Right renal pelvis (tissue), 4 donors: Measurements from ENCODE around the gene USP53. TPM values are rescaled to one million over a fixed set of nuclear protein-coding genes. Genes with fewer than 3 reads are reported as not detected.
"Not testable (repeated sequence)": the region's sequence is repeated elsewhere in the genome, so short reads cannot be mapped to it uniquely, and the experiment has no call there.

Experiments
- DNase-seq, 4 donors: peaks; one replicate each; pipeline ENCODE4 v3.0.0-alpha.2; 2013; ENCODE audit warnings: low read depth in 4 of 4, low spot score in 3 of 4, missing footprints in 1 of 4
- polyA plus RNA-seq, 4 donors: library from polyadenylated mRNA; unstranded; fragments of 120-200 nt; gene quantifications; one replicate each; pipeline ENCODE4 v1.2.1, GENCODE V29; 2013; ENCODE audit not compliant: insufficient read length in 4 of 4

The USP53 gene
- polyA plus RNA-seq, result 10 to 100 TPM; 37.7 to 55.8 (median 39.6) TPM

- peak; percentile 92 to 96 (median 95) for DNase-seq
Measured at GRCh38 chr4:119212234-119212963, at the start of gene USP53. USP53 (plus strand) TSS chr4:119212713; CDS start chr4:119239760, 27,047 bp downstream.

- no peak for DNase-seq
Measured at GRCh38 chr4:119165767-119166166, 46.7 kb upstream of the USP53 start.

GRCh38 chr4:119170195-119170594, 42.3 kb upstream of the USP53 start:
- no peak for DNase-seq

- no peak for DNase-seq
Measured at GRCh38 chr4:119172223-119172622, 40.3 kb upstream of the USP53 start.

- DNase-seq, result not testable (repeated sequence)
Measured at GRCh38 chr4:119173729-119174361, 38.7 kb upstream of the USP53 start.

GRCh38 chr4:119179011-119179410, 33.5 kb upstream of the USP53 start:
- no peak for DNase-seq

GRCh38 chr4:119184128-119184527, 28.4 kb upstream of the USP53 start:
- DNase-seq, result no peak

- no peak for DNase-seq
Measured at GRCh38 chr4:119189638-119190037, 22.9 kb upstream of the USP53 start.

GRCh38 chr4:119190354-119190753, 22.2 kb upstream of the USP53 start:
- no peak for DNase-seq

GRCh38 chr4:119191505-119191904, 21.0 kb upstream of the USP53 start:
- DNase-seq, result no peak

- DNase-seq, result no peak
Measured at GRCh38 chr4:119197772-119198212, 14.7 kb upstream of the USP53 start.

- no peak for DNase-seq
Measured at GRCh38 chr4:119204916-119205315, 7.6 kb upstream of the USP53 start.

GRCh38 chr4:119205690-119206089, 6.8 kb upstream of the USP53 start:
- DNase-seq, result no peak

- no peak for DNase-seq
Measured at GRCh38 chr4:119206178-119206577, 6.3 kb upstream of the USP53 start.

- no peak for DNase-seq
Measured at GRCh38 chr4:119207051-119207450, 5.5 kb upstream of the USP53 start.

GRCh38 chr4:119209077-119209476, 3.4 kb upstream of the USP53 start:
- DNase-seq, result no peak

- DNase-seq, result no peak
Measured at GRCh38 chr4:119209586-119209985, 2.9 kb upstream of the USP53 start.

- DNase-seq, result no peak
Measured at GRCh38 chr4:119210775-119211174, 1.7 kb upstream of the USP53 start.

- DNase-seq, result peak in 2 of 4 donors; percentile 35 to 50
Measured at GRCh38 chr4:119211867-119212233, 663 bp upstream of the USP53 start.

- DNase-seq, result peak; percentile 39 to 57 (median 48)
Measured at GRCh38 chr4:119212964-119213606, 572 bp downstream of the USP53 start.

- DNase-seq, result no peak
Measured at GRCh38 chr4:119218093-119218492, 5.6 kb downstream of the USP53 start.

GRCh38 chr4:119221412-119221811, 8.9 kb downstream of the USP53 start:
- DNase-seq, result no peak
